WTC11 (cell line): ENCODE results near the gene RBP5. TPM values are rescaled to one million over a fixed set of nuclear protein-coding genes. Genes with fewer than 3 reads are reported as not detected.

Experiments used
- ATAC-seq: fragments of 200-7000 bp; cut with Tn5 transposase; 2 replicates; pipeline ENCODE4 v1.10.0; 2021; ENCODE audit warnings: mild to moderate bottlenecking, moderate library complexity
- CTCF ChIA-PET: fragments of 300-600 bp; sonication (Branson Sonifier 250); formaldehyde crosslinking; loops from one replicate; lab custom pipeline; 2021; ENCODE audit warnings: antibody characterized with exemption; lab: Charles Lee
- POLR2A ChIA-PET: fragments of 350-600 bp; sonication (Branson Sonifier 250); formaldehyde crosslinking; loops from one replicate; lab custom pipeline; 2021; ENCODE audit warnings: antibody characterized with exemption; lab: Charles Lee
- DNase-seq: peaks from one replicate; pipeline ENCODE4 v3.0.0; 2021; ENCODE audit warnings: low spot score
- H3K27ac Mint-ChIP-seq: 2 replicates; pipeline ENCODE4 v1.8.0; 2021; ENCODE audit warnings: mixed read lengths
- H3K27me3 Mint-ChIP-seq: 2 replicates; pipeline ENCODE4 v1.8.0; 2021; ENCODE audit warnings: low read depth, mild to moderate bottlenecking, moderate library complexity, mixed read lengths
- H3K36me3 Mint-ChIP-seq: 2 replicates; pipeline ENCODE4 v1.8.0; 2021; ENCODE audit warnings: mixed read lengths
- H3K4me1 Mint-ChIP-seq: 2 replicates; pipeline ENCODE4 v1.8.0; 2022; ENCODE audit warnings: mixed read lengths
- H3K4me3 Mint-ChIP-seq: 2 replicates; pipeline ENCODE4 v1.8.0; 2021; ENCODE audit warnings: mild to moderate bottlenecking, moderate library complexity, mixed read lengths
- H3K9me3 Mint-ChIP-seq: 2 replicates; pipeline ENCODE4 v1.8.0; 2021; ENCODE audit warnings: mixed read lengths
- ATF3 ChIP-seq: sonication (generic); formaldehyde crosslinking; conservative IDR thresholded peaks from 2 replicates; pipeline ENCODE4 v1.8.1; 2022; ENCODE audit warnings: mild to moderate bottlenecking, missing genetic modification reagents
- ATF6 ChIP-seq: sonication (generic); formaldehyde crosslinking; IDR thresholded peaks from 2 replicates; pipeline ENCODE4 v1.8.1; 2023; ENCODE audit warnings: mild to moderate bottlenecking, missing genetic modification reagents
- EMX1 ChIP-seq: fragments of 250-450 bp; sonication (Bioruptor Pico); IDR thresholded peaks from 2 replicates; pipeline ENCODE4 v1.8.0; 2021; ENCODE audit warnings: mild to moderate bottlenecking
- ESRRA ChIP-seq: sonication (generic); formaldehyde crosslinking; IDR thresholded peaks from 2 replicates; pipeline ENCODE4 v1.8.1; 2022; ENCODE audit warnings: mild to moderate bottlenecking, missing genetic modification reagents, borderline replicate concordance
- IRF2 ChIP-seq: sonication (generic); formaldehyde crosslinking; IDR thresholded peaks from 2 replicates; pipeline ENCODE4 v1.8.0; 2022; ENCODE audit warnings: low read depth, missing genetic modification reagents, borderline replicate concordance
- JUN ChIP-seq: sonication (generic); formaldehyde crosslinking; IDR thresholded peaks from 2 replicates; pipeline ENCODE4 v1.8.0; 2023; ENCODE audit warnings: mild to moderate bottlenecking, missing genetic modification reagents
- OVOL2 ChIP-seq: fragments of 250-450 bp; sonication (Bioruptor Pico); IDR thresholded peaks from 2 replicates; pipeline ENCODE4 v1.9.0; 2021; ENCODE audit warnings: mild to moderate bottlenecking, borderline replicate concordance
- SOX15 ChIP-seq: fragments of 250-450 bp; sonication (Bioruptor Pico); IDR thresholded peaks from 2 replicates; pipeline ENCODE4 v1.9.0; 2021; ENCODE audit warnings: mild to moderate bottlenecking
- STAT6 ChIP-seq: sonication (generic); formaldehyde crosslinking; conservative IDR thresholded peaks from 2 replicates; pipeline ENCODE4 v1.8.1; 2023; ENCODE audit warnings: mild to moderate bottlenecking, low read depth, missing genetic modification reagents, moderate library complexity
- TEAD4 ChIP-seq: sonication (generic); formaldehyde crosslinking; IDR thresholded peaks from 2 replicates; pipeline ENCODE4 v1.8.0; 2022; ENCODE audit warnings: mild to moderate bottlenecking, missing genetic modification reagents
- ZBTB21 ChIP-seq: sonication (generic); formaldehyde crosslinking; IDR thresholded peaks from 2 replicates; pipeline ENCODE4 v1.8.1; 2023; ENCODE audit warnings: mild to moderate bottlenecking, missing genetic modification reagents, borderline replicate concordance
- ZNF219 ChIP-seq: sonication (generic); formaldehyde crosslinking; IDR thresholded peaks from 2 replicates; pipeline ENCODE4 v1.8.0; 2023; ENCODE audit warnings: missing genetic modification reagents, mild to moderate bottlenecking, borderline replicate concordance
- total RNA-seq: library from RNA; stranded (reverse); gene quantifications from 3 replicates; pipeline ENCODE4 v1.2.3, GENCODE V29; 2021
- TF ChIP-seq, protein P1 (sequence below): fragments of 200-600 bp; IDR thresholded peaks from 2 replicates; pipeline ENCODE4 v1.8.0; 2022; ENCODE audit warnings: antibody characterized with exemption
- TF ChIP-seq, protein P2 (sequence below): sonication (generic); formaldehyde crosslinking; IDR thresholded peaks from 2 replicates; pipeline ENCODE4 v1.8.0; 2023; ENCODE audit warnings: missing genetic modification reagents
- TF ChIP-seq, protein P3 (sequence below): sonication (generic); formaldehyde crosslinking; IDR thresholded peaks from 2 replicates; pipeline ENCODE4 v1.8.0; 2022; ENCODE audit warnings: mild to moderate bottlenecking, missing genetic modification reagents

The RBP5 gene
- total RNA-seq, 1 experiment from 2014 or later = 4.1 TPM

DNA sequence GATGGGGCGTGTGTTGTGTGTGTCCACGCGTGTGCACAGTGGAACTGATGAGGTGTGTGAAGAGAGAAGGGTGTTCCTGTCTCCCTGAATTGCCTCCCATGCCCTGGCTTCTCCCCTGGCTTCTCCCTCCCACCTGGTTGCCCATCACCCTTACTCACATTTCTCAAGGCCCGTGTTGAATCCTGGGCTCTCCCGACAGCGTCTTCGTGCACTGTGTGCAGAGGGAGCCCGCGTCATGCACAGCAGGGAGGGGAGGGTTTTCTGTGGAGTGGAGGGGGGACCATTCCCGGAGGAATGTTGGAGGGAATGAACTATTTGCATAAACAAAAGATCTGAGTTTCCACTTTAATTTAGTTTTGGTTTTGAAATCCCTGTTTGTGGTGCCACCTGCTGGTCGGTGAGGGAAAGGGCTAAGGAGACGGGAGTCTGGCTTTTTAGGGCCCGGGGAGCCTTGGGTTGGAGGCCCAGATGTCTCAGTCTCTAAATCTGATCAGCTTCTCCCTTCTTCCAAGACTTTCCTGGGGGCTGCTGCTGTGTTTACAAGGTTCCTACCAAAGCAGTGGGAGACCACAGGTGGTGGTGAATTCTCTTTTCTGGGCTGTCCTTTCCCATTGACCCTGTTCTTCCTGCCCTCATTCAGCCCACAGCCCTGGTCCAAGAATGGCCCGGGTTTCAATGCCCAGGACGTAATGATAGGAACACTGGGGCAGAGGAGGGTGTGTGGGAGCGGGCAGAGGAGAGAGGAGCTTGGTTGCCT, 36.3 kb downstream of the RBP5 start, which contains the start of gene C1R:
Gene C1R (minus strand): TSS at position 217 of the 757 bp plus-strand sequence. CDS start 57 bp downstream, at position 160.
- no peaks in the 10 kb centered on the region for H3K36me3 Mint-ChIP-seq
- no peaks in the 10 kb centered on the region for H3K9me3 Mint-ChIP-seq
- ATAC-seq (peak; percentile 49), DNase-seq (peak; percentile 76)
- peak within 1 kb of the TSS; percentile 65 for H3K4me3 Mint-ChIP-seq
- POLR2A ChIA-PET = interaction anchor here (0.5 to 1.1 kb wide), 2 partner anchors 74 to 167 kb away, joined by 3 to 4 read pairs; partner anchors contain the start of gene LPCAT3
- H3K27ac Mint-ChIP-seq = peak within 1 kb of the TSS; percentile 79; the same call in 1 of the 2 replicates
- CTCF ChIA-PET = interaction anchor here (0.7 to 7.7 kb wide), 7 partner anchors 10 to 93 kb away, joined by 3 to 63 read pairs (median 3); partner anchors contain the start of gene C1RL
- no peak for TF ChIP-seq TEAD4
- TF ChIP-seq, protein P1, sequence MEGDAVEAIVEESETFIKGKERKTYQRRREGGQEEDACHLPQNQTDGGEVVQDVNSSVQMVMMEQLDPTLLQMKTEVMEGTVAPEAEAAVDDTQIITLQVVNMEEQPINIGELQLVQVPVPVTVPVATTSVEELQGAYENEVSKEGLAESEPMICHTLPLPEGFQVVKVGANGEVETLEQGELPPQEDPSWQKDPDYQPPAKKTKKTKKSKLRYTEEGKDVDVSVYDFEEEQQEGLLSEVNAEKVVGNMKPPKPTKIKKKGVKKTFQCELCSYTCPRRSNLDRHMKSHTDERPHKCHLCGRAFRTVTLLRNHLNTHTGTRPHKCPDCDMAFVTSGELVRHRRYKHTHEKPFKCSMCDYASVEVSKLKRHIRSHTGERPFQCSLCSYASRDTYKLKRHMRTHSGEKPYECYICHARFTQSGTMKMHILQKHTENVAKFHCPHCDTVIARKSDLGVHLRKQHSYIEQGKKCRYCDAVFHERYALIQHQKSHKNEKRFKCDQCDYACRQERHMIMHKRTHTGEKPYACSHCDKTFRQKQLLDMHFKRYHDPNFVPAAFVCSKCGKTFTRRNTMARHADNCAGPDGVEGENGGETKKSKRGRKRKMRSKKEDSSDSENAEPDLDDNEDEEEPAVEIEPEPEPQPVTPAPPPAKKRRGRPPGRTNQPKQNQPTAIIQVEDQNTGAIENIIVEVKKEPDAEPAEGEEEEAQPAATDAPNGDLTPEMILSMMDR = peak; percentile 82
- H3K4me1 Mint-ChIP-seq = peaks cover 34% of the 10 kb centered on the region
- H3K27me3 Mint-ChIP-seq = no peaks in the 10 kb centered on the region; the same call in none of the 2 replicates

DNA sequence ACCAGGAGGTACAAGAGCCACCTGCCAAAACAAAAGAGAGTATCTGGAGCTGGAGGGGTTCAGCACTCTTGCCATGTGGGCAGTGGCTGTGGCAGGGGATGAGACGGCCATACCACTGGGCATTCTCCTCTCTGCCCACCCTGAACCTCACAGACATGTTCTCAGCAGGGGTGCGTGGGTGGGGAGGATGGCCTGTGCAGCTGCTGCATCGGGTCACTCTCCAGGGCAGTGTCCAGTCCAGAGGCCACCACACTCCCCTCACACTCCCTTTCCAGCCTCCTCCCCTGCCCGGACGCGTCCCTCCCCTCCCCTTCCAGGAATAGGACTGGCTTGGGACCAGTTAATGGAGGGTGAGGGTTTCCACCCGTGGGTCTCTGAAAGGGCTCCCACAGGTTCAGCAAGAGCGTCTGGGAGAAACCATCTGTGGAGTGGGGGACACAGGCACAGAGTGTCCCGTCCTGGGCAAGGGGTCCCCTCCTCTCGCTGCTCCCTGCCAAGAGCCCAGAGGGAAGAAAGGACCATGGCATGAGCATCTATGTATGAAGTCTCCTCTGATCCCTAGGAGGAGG, 36.9 kb downstream of the RBP5 start:
- DNase-seq (no peak), ATAC-seq (no peak)
- H3K4me3 Mint-ChIP-seq = peak overlapping the region; percentile 65
- POLR2A ChIA-PET = interaction anchor here (0.5 to 1.1 kb wide), 2 partner anchors 73 to 167 kb away, joined by 3 to 4 read pairs; partner anchors contain the start of gene LPCAT3
- H3K9me3 Mint-ChIP-seq = no peaks in the 10 kb centered on the region
- H3K36me3 Mint-ChIP-seq = no peaks in the 10 kb centered on the region
- H3K4me1 Mint-ChIP-seq = peaks cover 34% of the 10 kb centered on the region
- no peaks in the 10 kb centered on the region; the same call in none of the 2 replicates for H3K27me3 Mint-ChIP-seq
- peak overlapping the region; percentile 79; the same call in 1 of the 2 replicates for H3K27ac Mint-ChIP-seq
- CTCF ChIA-PET = interaction anchor here (0.7 to 7.7 kb wide), 5 partner anchors 17 to 127 kb away, joined by 3 to 63 read pairs (median 3); partner anchors contain the start of genes C1RL and C1S
- TF ChIP-seq ZBTB21 (CRISPR knock-in tag) (0 out of 2 replicates have a peak, but pooled peaks have one; percentile 23), SOX15 (no peak)

DNA sequence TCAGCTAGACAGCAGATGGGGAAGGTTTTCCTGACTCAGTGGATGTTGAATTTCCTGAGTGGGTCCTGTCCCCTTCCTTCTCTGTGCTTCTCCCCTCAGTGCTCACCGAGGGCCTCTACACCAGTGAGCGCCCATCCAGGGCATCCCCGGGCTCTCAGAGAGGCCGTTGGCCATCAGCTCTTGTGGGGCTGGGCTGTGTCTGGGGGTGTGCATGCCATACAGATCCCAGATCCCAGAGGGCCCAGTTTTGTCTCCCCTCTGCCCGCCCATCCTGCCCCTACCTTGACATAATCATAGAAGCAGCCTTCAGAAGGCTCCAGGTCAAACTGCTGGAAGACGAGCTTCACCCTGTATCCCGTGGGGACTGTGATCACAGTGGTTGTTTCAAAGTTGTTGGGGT, 37.5 kb downstream of the RBP5 start:
- Mint-ChIP-seq H3K4me3 (no peak overlapping the region), H3K27me3 (no peaks in the 10 kb centered on the region; the same call in none of the 2 replicates), H3K4me1 (peaks cover 30% of the 10 kb centered on the region), H3K36me3 (no peaks in the 10 kb centered on the region), H3K9me3 (no peaks in the 10 kb centered on the region), H3K27ac (no peak overlapping the region)
- no peak for TF ChIP-seq IRF2 (CRISPR knock-in tag)
- no peak for TF ChIP-seq STAT6 (CRISPR knock-in tag)
- TF ChIP-seq, protein P2, sequence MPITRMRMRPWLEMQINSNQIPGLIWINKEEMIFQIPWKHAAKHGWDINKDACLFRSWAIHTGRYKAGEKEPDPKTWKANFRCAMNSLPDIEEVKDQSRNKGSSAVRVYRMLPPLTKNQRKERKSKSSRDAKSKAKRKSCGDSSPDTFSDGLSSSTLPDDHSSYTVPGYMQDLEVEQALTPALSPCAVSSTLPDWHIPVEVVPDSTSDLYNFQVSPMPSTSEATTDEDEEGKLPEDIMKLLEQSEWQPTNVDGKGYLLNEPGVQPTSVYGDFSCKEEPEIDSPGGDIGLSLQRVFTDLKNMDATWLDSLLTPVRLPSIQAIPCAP (CRISPR knock-in tag) = no peak
- TF ChIP-seq, protein P3, sequence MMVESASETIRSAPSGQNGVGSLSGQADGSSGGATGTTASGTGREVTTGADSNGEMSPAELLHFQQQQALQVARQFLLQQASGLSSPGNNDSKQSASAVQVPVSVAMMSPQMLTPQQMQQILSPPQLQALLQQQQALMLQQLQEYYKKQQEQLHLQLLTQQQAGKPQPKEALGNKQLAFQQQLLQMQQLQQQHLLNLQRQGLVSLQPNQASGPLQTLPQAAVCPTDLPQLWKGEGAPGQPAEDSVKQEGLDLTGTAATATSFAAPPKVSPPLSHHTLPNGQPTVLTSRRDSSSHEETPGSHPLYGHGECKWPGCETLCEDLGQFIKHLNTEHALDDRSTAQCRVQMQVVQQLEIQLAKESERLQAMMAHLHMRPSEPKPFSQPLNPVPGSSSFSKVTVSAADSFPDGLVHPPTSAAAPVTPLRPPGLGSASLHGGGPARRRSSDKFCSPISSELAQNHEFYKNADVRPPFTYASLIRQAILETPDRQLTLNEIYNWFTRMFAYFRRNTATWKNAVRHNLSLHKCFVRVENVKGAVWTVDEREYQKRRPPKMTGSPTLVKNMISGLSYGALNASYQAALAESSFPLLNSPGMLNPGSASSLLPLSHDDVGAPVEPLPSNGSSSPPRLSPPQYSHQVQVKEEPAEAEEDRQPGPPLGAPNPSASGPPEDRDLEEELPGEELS = no peak
- TF ChIP-seq EMX1 (CRISPR knock-in tag) = no peak
- no peak for TF ChIP-seq ESRRA (CRISPR knock-in tag)
- no peak for TF ChIP-seq ATF3 (CRISPR knock-in tag)
- no peak for TF ChIP-seq ZNF219 (CRISPR knock-in tag)
- TF ChIP-seq ATF6 (CRISPR knock-in tag) = no peak
- TF ChIP-seq OVOL2 (CRISPR knock-in tag) = no peak
- TF ChIP-seq, protein P1 = no peak
- TF ChIP-seq JUN (CRISPR knock-in tag) = no peak
- POLR2A ChIA-PET = interaction anchor here (1.0 to 1.1 kb wide), 2 partner anchors 12 to 73 kb away, joined by 3 read pairs; partner anchors contain the start of gene LPCAT3
- no peak for ATAC-seq
- no peak for DNase-seq
- CTCF ChIA-PET = interaction anchor here (0.7 to 7.7 kb wide), 3 partner anchors 17 to 127 kb away, joined by 3 to 63 read pairs (median 7); partner anchors contain the start of genes C1RL and C1S
